ENCODE measurements around the gene MEX3A. TPM values are rescaled to one million over a fixed set of nuclear protein-coding genes. Genes with fewer than 3 reads are reported as not detected.

MEX3A gene
- total RNA-seq, 1 donor from 2014 or later = 63.9 TPM

- Mint-ChIP-seq H3K4me3 (ENCODE audit: unreplicated experiment) (no peak overlapping the region), H3K4me1 (ENCODE audit: unreplicated experiment) (peaks cover 15% of the 10 kb centered on the region), H3K27ac (ENCODE audit: unreplicated experiment) (no peak overlapping the region), H3K9me3 (ENCODE audit: unreplicated experiment) (no peaks in the 10 kb centered on the region), H3K27me3 (ENCODE audit: unreplicated experiment) (peaks cover 10% of the 10 kb centered on the region), H3K36me3 (ENCODE audit: low read depth, unreplicated experiment) (peaks cover 5% of the 10 kb centered on the region)
- DNase-seq (ENCODE audit: low spot score) = no peak
- TF ChIP-seq CTCF (IDR thresholded peaks at IDR 0.05; ENCODE audit: unreplicated experiment) = no peak
These were observed 49.3 kb downstream of the MEX3A start for GRCh38 chr1:156033011-156033410.

- H3K36me3 Mint-ChIP-seq (ENCODE audit: low read depth, unreplicated experiment) = peaks cover 4% of the 10 kb centered on the region
- H3K27me3 Mint-ChIP-seq (ENCODE audit: unreplicated experiment) = peaks cover 3% of the 10 kb centered on the region
- no peak overlapping the region for H3K4me3 Mint-ChIP-seq (ENCODE audit: unreplicated experiment)
- peaks cover 8% of the 10 kb centered on the region for H3K4me1 Mint-ChIP-seq (ENCODE audit: unreplicated experiment)
- no peak for DNase-seq (ENCODE audit: low spot score)
- no peaks in the 10 kb centered on the region for H3K9me3 Mint-ChIP-seq (ENCODE audit: unreplicated experiment)
- no peak overlapping the region for H3K27ac Mint-ChIP-seq (ENCODE audit: unreplicated experiment)
- TF ChIP-seq CTCF (IDR thresholded peaks at IDR 0.05; ENCODE audit: unreplicated experiment) = no peak
These were observed 55.7 kb downstream of the MEX3A start for GRCh38 chr1:156026588-156026987.

- H3K9me3 Mint-ChIP-seq (ENCODE audit: unreplicated experiment) = no peaks in the 10 kb centered on the region
- H3K4me1 Mint-ChIP-seq (ENCODE audit: unreplicated experiment) = peaks cover 8% of the 10 kb centered on the region
- no peak overlapping the region for H3K27ac Mint-ChIP-seq (ENCODE audit: unreplicated experiment)
- no peak overlapping the region for H3K4me3 Mint-ChIP-seq (ENCODE audit: unreplicated experiment)
- no peaks in the 10 kb centered on the region for H3K27me3 Mint-ChIP-seq (ENCODE audit: unreplicated experiment)
- DNase-seq (ENCODE audit: low spot score) = peak; percentile 75
- no peak for TF ChIP-seq CTCF (IDR thresholded peaks at IDR 0.05; ENCODE audit: unreplicated experiment)
- H3K36me3 Mint-ChIP-seq (ENCODE audit: low read depth, unreplicated experiment) = peaks cover 4% of the 10 kb centered on the region
These were observed 56.4 kb downstream of the MEX3A start for GRCh38 chr1:156025876-156026275.

- no peak for TF ChIP-seq CTCF (IDR thresholded peaks at IDR 0.05; ENCODE audit: unreplicated experiment)
- Mint-ChIP-seq H3K27ac (ENCODE audit: unreplicated experiment) (no peak overlapping the region), H3K9me3 (ENCODE audit: unreplicated experiment) (no peaks in the 10 kb centered on the region), H3K27me3 (ENCODE audit: unreplicated experiment) (peaks cover 6% of the 10 kb centered on the region), H3K4me1 (ENCODE audit: unreplicated experiment) (peaks cover 15% of the 10 kb centered on the region), H3K4me3 (ENCODE audit: unreplicated experiment) (no peak overlapping the region), H3K36me3 (ENCODE audit: low read depth, unreplicated experiment) (peaks cover 10% of the 10 kb centered on the region)
- DNase-seq (ENCODE audit: low spot score) = no peak
These were observed 57.5 kb downstream of the MEX3A start for GRCh38 chr1:156024801-156025200.

Other genes with a start within 250 kb of the MEX3A start
- 72.7 TPM for gene GON4L, start 225.3 kb downstream of the MEX3A start, total RNA-seq (ENCODE audit: unreplicated experiment)
- 15.4 TPM for gene SYT11, start 222.9 kb downstream of the MEX3A start, total RNA-seq (ENCODE audit: unreplicated experiment)
- 69.2 TPM for gene RIT1, start 171.1 kb downstream of the MEX3A start, total RNA-seq (ENCODE audit: unreplicated experiment)
- gene KHDC4, start 148.1 kb downstream of the MEX3A start, total RNA-seq (ENCODE audit: unreplicated experiment) = 42.6 TPM
- gene RXFP4, start 140.8 kb downstream of the MEX3A start, total RNA-seq (ENCODE audit: unreplicated experiment) = not detected
- gene ARHGEF2, start 103.9 kb downstream of the MEX3A start, total RNA-seq (ENCODE audit: unreplicated experiment) = 244 TPM
- gene SSR2, start 61.5 kb downstream of the MEX3A start, total RNA-seq (ENCODE audit: unreplicated experiment) = 340 TPM
- gene UBQLN4, start 28.7 kb downstream of the MEX3A start, total RNA-seq (ENCODE audit: unreplicated experiment) = 47.6 TPM
- gene LAMTOR2, start 27.7 kb downstream of the MEX3A start, total RNA-seq (ENCODE audit: unreplicated experiment) = 82.4 TPM
- gene RAB25, start 21.3 kb downstream of the MEX3A start, total RNA-seq (ENCODE audit: unreplicated experiment) = 1.6 TPM
- gene LMNA, start 32.2 kb upstream of the MEX3A start, total RNA-seq (ENCODE audit: unreplicated experiment) = 35.8 TPM
- 2.2 TPM for gene SEMA4A, start 71.1 kb upstream of the MEX3A start, total RNA-seq (ENCODE audit: unreplicated experiment)
- 22.0 TPM for gene SLC25A44, start 111.6 kb upstream of the MEX3A start, total RNA-seq (ENCODE audit: unreplicated experiment)
- gene PMF1, start 130.5 kb upstream of the MEX3A start, total RNA-seq (ENCODE audit: unreplicated experiment) = 51.4 TPM
- 1.2 TPM for gene BGLAP, start 159.7 kb upstream of the MEX3A start, total RNA-seq (ENCODE audit: unreplicated experiment)
- 8.4 TPM for gene PAQR6, start 165.6 kb upstream of the MEX3A start, total RNA-seq (ENCODE audit: unreplicated experiment)
- 75.2 TPM for gene SMG5, start 200.4 kb upstream of the MEX3A start, total RNA-seq (ENCODE audit: unreplicated experiment)
- gene TMEM79, start 201.9 kb upstream of the MEX3A start, total RNA-seq (ENCODE audit: unreplicated experiment) = 2.9 TPM
- gene GLMP, start 213.2 kb upstream of the MEX3A start, total RNA-seq (ENCODE audit: unreplicated experiment) = 97.2 TPM
- gene VHLL, start 216.8 kb upstream of the MEX3A start, total RNA-seq (ENCODE audit: unreplicated experiment) = not detected

Measured in endothelial cell (in vitro differentiated cells).